GM12874 (cell line): Measurements from ENCODE around the gene ZNFX1.

Experiments
- CTCF ChIP-seq: IDR thresholded peaks from 2 replicates; pipeline ENCODE4 v1.5.1; 2011; ENCODE audit warnings: low read depth, mild to moderate bottlenecking, control low read depth, low read length, moderate library complexity; ENCODE audit not compliant: insufficient read depth

ZNFX1 gene

GRCh38 chr20:49229381-49229780 lies 48.5 kb downstream of the ZNFX1 start:
- TF ChIP-seq CTCF, result no peak

- no peak for TF ChIP-seq CTCF
Measured at GRCh38 chr20:49228676-49229075, 49.2 kb downstream of the ZNFX1 start.

- no peak for TF ChIP-seq CTCF
Measured at GRCh38 chr20:49225896-49226295, 52.0 kb downstream of the ZNFX1 start.

GRCh38 chr20:49219924-49220831 lies 57.7 kb downstream of the ZNFX1 start:
- TF ChIP-seq CTCF, result no peak

GRCh38 chr20:49219091-49219923 lies 58.5 kb downstream of the ZNFX1 start, which contains the start of gene DDX27:
DDX27 (plus strand) TSS chr20:49219416; CDS start chr20:49219449, 33 bp downstream.
- TF ChIP-seq CTCF, result no peak

GRCh38 chr20:49216991-49217578 lies 60.8 kb downstream of the ZNFX1 start:
- peak; percentile 85 for TF ChIP-seq CTCF

GRCh38 chr20:49215232-49215631 lies 62.6 kb downstream of the ZNFX1 start:
- no peak for TF ChIP-seq CTCF
